ENCODE data around the gene CES3. TPM values are rescaled to one million over a fixed set of nuclear protein-coding genes. Genes with fewer than 3 reads are reported as not detected.

The CES3 gene
- total and polyA plus RNA-seq, 9 of the 15 experiments (the other 6 are each of a cell fraction or from before 2014, with no cell fraction given): 0.06 to 2.2 (median 0.68) TPM

GRCh38 chr16:67017810-67018488, 56.9 kb downstream of the CES3 start (continued):
- TF ChIP-seq EHMT2 (IDR thresholded peaks at IDR 0.05) (no peak), NFYB (IDR thresholded peaks at IDR 0.05; ENCODE audit: extremely low read depth, insufficient read length) (peak; percentile 66), ZNF407 (IDR thresholded peaks at IDR 0.05; ENCODE audit: low read depth) (no peak), ATF4 (CRISPR knock-in tag; IDR thresholded peaks at IDR 0.05) (no peak), ZNF586 (CRISPR knock-in tag; conservative IDR thresholded peaks at IDR 0.05) (no peak), ZZZ3 (IDR thresholded peaks at IDR 0.05) (no peak), USF1 (CRISPR knock-in tag; IDR thresholded peaks at IDR 0.05) (peak; percentile 96), FOS (IDR thresholded peaks at IDR 0.05; ENCODE audit: extremely low read depth, insufficient read length) (peak; percentile 76), SMAD4 (CRISPR knock-in tag; conservative IDR thresholded peaks at IDR 0.05) (no peak), PREB (CRISPR knock-in tag; IDR thresholded peaks at IDR 0.05) (no peak), PCBP1 (IDR thresholded peaks at IDR 0.05; ENCODE audit: low read depth, low read length, poor library complexity, severe bottlenecking) (no peak), ETV1 (tag; conservative IDR thresholded peaks at IDR 0.05; ENCODE audit: low read depth) (no peak), COPS2 (conservative IDR thresholded peaks at IDR 0.05) (no peak), ARID2 (IDR thresholded peaks at IDR 0.05) (peak; percentile 67; the same call in 1 of the 2 replicates), NCOA6 (IDR thresholded peaks at IDR 0.05) (no peak), BHLHE40 (IDR thresholded peaks at IDR 0.05; ENCODE audit: low read length) (peak; percentile 99), MAFG (tag; conservative IDR thresholded peaks at IDR 0.05) (no peak)

Data from K562 (cell line).